ENCODE data around the gene GLIS2.
"Not testable (repeated sequence)": the region's sequence is repeated elsewhere in the genome, so short reads cannot be mapped to it uniquely, and the experiment has no call there.

The GLIS2 gene

GRCh38 chr16:4328782-4329775, 13.2 kb downstream of the GLIS2 start:
- TF ChIP-seq POLR2A (IDR thresholded peaks at IDR 0.05; ENCODE audit: extremely low read depth, insufficient read length) (no peak), MYC (IDR thresholded peaks at IDR 0.05; ENCODE audit: low read depth, low read length) (no peak), CTCF (IDR thresholded peaks at IDR 0.05; ENCODE audit: low read depth, low read length) (no peak), MAX (IDR thresholded peaks at IDR 0.05; ENCODE audit: low read depth, low read length) (no peak)

GRCh38 chr16:4330277-4330874, 14.5 kb downstream of the GLIS2 start:
- no peak overlapping the region for H3K4me3 ChIP-seq (ENCODE audit: low read depth, low read length)
- TF ChIP-seq POLR2A (IDR thresholded peaks at IDR 0.05; ENCODE audit: extremely low read depth, insufficient read length) (no peak), MYC (IDR thresholded peaks at IDR 0.05; ENCODE audit: low read depth, low read length) (peak; percentile 51; the same call in 1 of the 2 replicates), MAX (IDR thresholded peaks at IDR 0.05; ENCODE audit: low read depth, low read length) (peak; percentile 32; the same call in 1 of the 2 replicates), CTCF (IDR thresholded peaks at IDR 0.05; ENCODE audit: low read depth, low read length) (peak; percentile 95)
- peak; percentile 71 for DNase-seq (ENCODE audit: low read depth)

More at GRCh38 chr16:4328782-4329775, 13.2 kb downstream of the GLIS2 start:
- no peak for DNase-seq (ENCODE audit: low read depth)
- no peak overlapping the region for H3K4me3 ChIP-seq (ENCODE audit: low read depth, low read length)

- TF ChIP-seq MAX (IDR thresholded peaks at IDR 0.05; ENCODE audit: low read depth, low read length) = no peak
- no peak for TF ChIP-seq MYC (IDR thresholded peaks at IDR 0.05; ENCODE audit: low read depth, low read length)
- no peak for TF ChIP-seq POLR2A (IDR thresholded peaks at IDR 0.05; ENCODE audit: extremely low read depth, insufficient read length)
- TF ChIP-seq CTCF (IDR thresholded peaks at IDR 0.05; ENCODE audit: low read depth, low read length) = no peak
- no peak overlapping the region for H3K4me3 ChIP-seq (ENCODE audit: low read depth, low read length)
- DNase-seq (ENCODE audit: low read depth) = no peak
These were observed 16.2 kb downstream of the GLIS2 start for GRCh38 chr16:4332083-4332482.

GRCh38 chr16:4332623-4333307, 16.9 kb downstream of the GLIS2 start:
- TF ChIP-seq MAX (IDR thresholded peaks at IDR 0.05; ENCODE audit: low read depth, low read length) (no peak), CTCF (IDR thresholded peaks at IDR 0.05; ENCODE audit: low read depth, low read length) (no peak), MYC (IDR thresholded peaks at IDR 0.05; ENCODE audit: low read depth, low read length) (no peak), POLR2A (IDR thresholded peaks at IDR 0.05; ENCODE audit: extremely low read depth, insufficient read length) (no peak)
- DNase-seq (ENCODE audit: low read depth) = no peak
- H3K4me3 ChIP-seq (ENCODE audit: low read depth, low read length) = no peak overlapping the region

- TF ChIP-seq MAX (IDR thresholded peaks at IDR 0.05; ENCODE audit: low read depth, low read length) = no peak
- TF ChIP-seq POLR2A (IDR thresholded peaks at IDR 0.05; ENCODE audit: extremely low read depth, insufficient read length) = no peak
- no peak for TF ChIP-seq MYC (IDR thresholded peaks at IDR 0.05; ENCODE audit: low read depth, low read length)
- TF ChIP-seq CTCF (IDR thresholded peaks at IDR 0.05; ENCODE audit: low read depth, low read length) = no peak
- no peak overlapping the region for H3K4me3 ChIP-seq (ENCODE audit: low read depth, low read length)
- no peak for DNase-seq (ENCODE audit: low read depth)
These were observed 17.4 kb downstream of the GLIS2 start for GRCh38 chr16:4333308-4333638.

GRCh38 chr16:4333714-4334113, 17.8 kb downstream of the GLIS2 start:
- not testable (repeated sequence) for DNase-seq (ENCODE audit: low read depth); H3K4me3 ChIP-seq (ENCODE audit: low read depth, low read length)
